Measurements from ENCODE around the gene TAS2R20. TPM values are rescaled to one million over a fixed set of nuclear protein-coding genes. Genes with fewer than 3 reads are reported as not detected.

Gene TAS2R20
- total and polyA plus RNA-seq, 10 of the 15 experiments (the other 5 are each of a cell fraction or from before 2014, with no cell fraction given): 0.07 to 3.9 (median 0.65) TPM

- intact Hi-C loops (cut with micrococcal nuclease; ENCODE audit: unreplicated experiment): loop anchor here (10.0 kb wide), 1 partner anchor 226 kb away; no protein-coding TSS in a partner anchor
- no peaks in the 10 kb centered on the region for H3K4me1 ChIP-seq (ENCODE audit: control insufficient read depth, insufficient read depth, low read length)
- no peaks in the 10 kb centered on the region for H3K79me2 ChIP-seq (ENCODE audit: control insufficient read depth, insufficient read depth, low read length)
- ChIA-PET POLR2A (interaction anchor here (1.0 kb wide), 1 partner anchor 26 kb away, joined by 3 read pairs; no protein-coding TSS in a partner anchor), RAD21 (ENCODE audit: unreplicated experiment) (no interaction called here), CTCF (interaction anchor here (0.7 to 1.7 kb wide), 2 partner anchors 13 to 231 kb away, joined by 3 to 4 read pairs; no protein-coding TSS in a partner anchor), SMC1A (ENCODE audit: uncharacterized antibody, unreplicated experiment) (no interaction called here)
- no peaks in the 10 kb centered on the region for H4K20me1 ChIP-seq (ENCODE audit: control insufficient read depth, insufficient read depth)
- no peak overlapping the region for H3K9ac ChIP-seq (ENCODE audit: control insufficient read depth, insufficient read depth, low read length)
- WGBS (ENCODE audit: insufficient coverage, insufficient replicate concordance, low lambda C conversion rate, missing lambda C conversion rate): 96% methylated on average over 15 of the region's 15 CpGs
- H3K27me3 ChIP-seq (replicated peaks in 1 of 2; ENCODE audit: control insufficient read depth in 2 of 2, insufficient read depth in 2 of 2, low read length in 1 of 2): no peaks in the 10 kb centered on the region
- FAIRE-seq: no peak
- no peaks in the 10 kb centered on the region for H3K36me3 ChIP-seq (ENCODE audit: control insufficient read depth in 2 of 2, insufficient read depth in 2 of 2, low read length in 1 of 2)
- DNase-seq (ENCODE audit: low read depth, low spot score): no peak
- no peak overlapping the region for H2AFZ ChIP-seq (ENCODE audit: control insufficient read depth, low read depth, low read length)
- no peak overlapping the region for H3K4me3 ChIP-seq
- ATAC-seq: no peak
- in situ Hi-C loops (cut with MboI): no loop called here
- H3K9me3 ChIP-seq (replicated peaks; ENCODE audit: control insufficient read depth, insufficient read depth, low read length): no peaks in the 10 kb centered on the region
- H3K27ac ChIP-seq (ENCODE audit: control insufficient read depth, insufficient read depth): no peak overlapping the region
- no TSS peak for BruUV-seq (replicated peaks)
- TF ChIP-seq IRF3 (IDR thresholded peaks at IDR 0.05) (no peak), USF1 (IDR thresholded peaks at IDR 0.05; ENCODE audit: borderline replicate concordance, extremely low read length, insufficient read depth, low read depth, low read length) (no peak), ASH2L (IDR thresholded peaks at IDR 0.05; ENCODE audit: borderline replicate concordance, low read depth) (no peak), NKRF (conservative IDR thresholded peaks at IDR 0.05) (no peak), ZNF24 (IDR thresholded peaks at IDR 0.05) (no peak), ATF3 (IDR thresholded peaks at IDR 0.05; ENCODE audit: borderline replicate concordance, extremely low read depth, low read depth, low read length) (no peak), STAT3 (IDR thresholded peaks at IDR 0.05; ENCODE audit: low read depth, low read length) (no peak), POU2F2 (IDR thresholded peaks at IDR 0.05; ENCODE audit: borderline replicate concordance, low read depth, low read length) (no peak), RELB (IDR thresholded peaks at IDR 0.05; ENCODE audit: low read depth) (no peak), SMAD5 (IDR thresholded peaks at IDR 0.05; ENCODE audit: low read depth) (no peak), ETV6 (conservative IDR thresholded peaks at IDR 0.05 in 1 of 2, IDR thresholded peaks at IDR 0.05 in 1 of 2; ENCODE audit: borderline replicate concordance in 1 of 2, low read depth in 1 of 2) (no peak), EZH2 (IDR thresholded peaks at IDR 0.05; ENCODE audit: borderline replicate concordance, control insufficient read depth, low read depth, low read length) (no peak), CBX5 (IDR thresholded peaks at IDR 0.05; ENCODE audit: low read depth) (no peak), NR2C2 (IDR thresholded peaks at IDR 0.05; ENCODE audit: borderline replicate concordance, control insufficient read depth, insufficient read length, low read depth) (no peak), ZNF274 (IDR thresholded peaks at IDR 0.05; ENCODE audit: insufficient read depth, insufficient read length) (no peak)
- H3K4me2 ChIP-seq (ENCODE audit: control insufficient read depth, insufficient read depth): no peak overlapping the region
Measured at GRCh38 chr12:10968765-10969456, 29.2 kb downstream of the TAS2R20 start.

All from GM12878 (cell line).